VCaP (cell line): ENCODE data around the gene SLC1A2.
A peak's percentile ranks its signal among the peaks of the same experiment; 100 is the strongest.

Experiments
- H3K27ac ChIP-seq: fragments of 450-650 bp; 2 replicates; pipeline ENCODE4 v1.5.1; 2017
- CTCF ChIP-seq: fragments of 450-650 bp; conservative IDR thresholded peaks from 2 replicates; pipeline ENCODE4 v1.5.1; 2017; ENCODE audit warnings: mild to moderate bottlenecking, moderate library complexity

Gene SLC1A2

DNA sequence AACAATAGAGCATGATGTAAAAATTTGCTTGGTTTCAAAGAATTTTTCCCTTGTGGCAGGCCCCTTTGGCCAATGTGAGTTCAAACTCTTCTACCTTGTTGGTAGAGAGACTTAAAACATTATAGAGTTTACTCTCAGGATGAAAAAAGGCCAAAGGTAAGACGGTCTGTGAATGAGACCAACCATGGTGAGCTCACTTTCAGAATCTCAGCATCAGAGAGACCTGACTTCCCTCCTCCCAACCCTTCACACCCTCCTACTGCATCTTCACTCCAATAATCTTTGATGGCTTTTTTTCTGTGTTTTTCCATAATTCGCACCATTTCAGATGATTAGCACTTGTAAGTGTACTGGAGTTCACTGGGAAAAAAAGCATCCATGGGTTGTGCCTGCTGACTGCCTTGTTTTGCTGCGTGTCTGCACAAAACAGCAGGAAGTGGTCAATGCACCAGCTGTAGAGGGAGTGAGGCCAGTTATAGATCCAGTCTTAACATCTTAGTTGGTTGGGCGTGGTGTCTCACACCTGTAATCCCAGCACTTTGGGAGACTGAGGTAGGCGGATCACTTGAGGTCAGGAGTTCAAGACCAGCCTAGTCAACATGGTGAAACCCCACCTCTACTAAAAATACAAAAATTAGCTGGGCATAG, 64.1 kb downstream of the SLC1A2 start:
- H3K27ac ChIP-seq = no peak overlapping the region
- TF ChIP-seq CTCF = no peak

DNA sequence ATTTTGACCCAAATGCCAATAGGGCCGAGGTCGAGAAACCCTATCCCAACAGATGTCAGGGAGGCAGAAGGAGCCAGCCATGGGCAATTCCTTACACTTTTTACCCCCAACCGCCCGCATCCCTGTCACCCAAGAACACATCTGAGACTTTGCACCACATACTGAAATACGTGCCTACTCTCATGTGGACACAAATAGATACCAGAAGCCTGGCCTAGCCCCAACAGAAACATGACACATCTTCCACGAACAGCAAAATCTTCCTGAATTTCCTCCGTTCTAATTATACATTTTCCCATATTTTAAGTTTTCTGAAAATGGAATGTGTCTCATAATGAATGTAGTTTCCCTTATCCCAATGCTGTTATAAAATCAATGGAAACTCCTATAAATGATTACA, 64.7 kb downstream of the SLC1A2 start:
- TF ChIP-seq CTCF = no peak
- no peak overlapping the region for H3K27ac ChIP-seq

GRCh38 chr11:35352077-35352888, 67.1 kb downstream of the SLC1A2 start:
- TF ChIP-seq CTCF = no peak
- no peak overlapping the region for H3K27ac ChIP-seq

DNA sequence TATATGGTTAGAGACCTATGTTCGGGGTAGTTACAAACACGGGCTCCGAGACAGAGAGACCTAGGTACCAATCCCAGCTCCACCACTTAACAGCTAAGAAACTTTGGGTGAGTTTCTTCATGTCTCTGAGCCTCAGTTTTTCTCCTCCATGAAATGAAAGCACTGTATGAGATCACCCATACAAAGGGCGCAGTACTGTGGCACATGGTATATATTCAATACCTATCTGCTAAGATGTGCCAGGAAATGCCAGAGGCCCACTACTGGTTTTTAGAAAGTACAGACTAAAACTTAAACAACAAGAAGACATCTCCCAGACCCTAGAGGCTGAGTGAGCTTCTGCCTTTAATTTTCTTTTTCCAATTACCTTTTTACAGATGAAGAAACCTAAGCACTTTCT, 69.5 kb downstream of the SLC1A2 start:
- H3K27ac ChIP-seq = no peak overlapping the region
- TF ChIP-seq CTCF = no peak

DNA sequence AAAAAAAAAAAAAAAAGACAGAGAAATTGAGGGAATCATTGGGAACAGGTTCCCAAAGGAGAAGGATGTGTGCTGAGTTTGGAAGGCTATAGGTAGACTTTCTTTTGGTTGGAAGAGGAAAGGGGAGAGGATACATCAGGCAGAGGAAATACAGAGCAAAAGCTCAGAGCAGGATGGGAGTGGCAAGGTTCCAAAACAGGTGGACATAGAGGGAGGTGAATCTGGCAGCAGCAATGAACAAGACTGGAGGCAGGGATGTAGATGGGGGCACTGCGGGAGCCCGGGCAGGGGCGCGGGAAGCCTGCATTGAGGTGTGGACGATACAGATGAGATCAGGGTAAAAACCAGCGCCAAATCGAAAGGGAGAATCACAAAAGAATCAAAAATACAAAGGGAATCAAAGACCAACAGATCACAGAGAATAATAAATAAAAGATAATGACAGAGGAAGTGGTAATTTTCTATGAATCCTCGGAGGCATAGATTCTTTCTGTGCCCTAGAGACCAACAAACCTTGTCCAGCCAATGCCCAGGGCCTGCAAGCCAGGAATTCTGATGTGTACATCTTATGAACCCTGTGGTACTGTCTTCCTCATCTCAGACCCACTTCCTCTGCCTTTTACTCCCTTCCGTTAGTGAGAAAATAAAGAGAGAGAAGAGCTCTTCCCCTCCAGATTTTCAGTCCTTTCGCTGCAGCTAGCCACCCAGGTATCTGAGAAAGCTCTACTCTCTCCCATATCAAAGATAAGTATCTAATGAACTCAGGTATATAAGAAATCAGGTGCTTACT, 70.3 kb downstream of the SLC1A2 start:
- 0 out of 2 replicates have a peak overlapping the region, but pooled peaks have one; percentile 5 for H3K27ac ChIP-seq
- no peak for TF ChIP-seq CTCF

GRCh38 chr11:35347921-35348331, 71.4 kb downstream of the SLC1A2 start:
- TF ChIP-seq CTCF = no peak
- H3K27ac ChIP-seq = no peak overlapping the region
